Daoy (cell line): ENCODE data around the gene PPP1R12B. TPM values are rescaled to one million over a fixed set of nuclear protein-coding genes. Genes with fewer than 3 reads are reported as not detected.
"Not testable (repeated sequence)": the region's sequence is repeated elsewhere in the genome, so short reads cannot be mapped to it uniquely, and the experiment has no call there.

Experiments used
- DNase-seq: peaks from one replicate; pipeline ENCODE4 v3.0.0-alpha.2; 2015; ENCODE audit warnings: low read depth
- total RNA-seq: library from RNA; depleted of rRNA; stranded (reverse); fragments of >200 nt; shearing (Covaris generic); gene quantifications from 2 replicates; pipeline ENCODE4 v1.2.3, GENCODE V29; 2014

Gene PPP1R12B
- total RNA-seq, 1 experiment from 2014 or later: 12.5 TPM

DNA sequence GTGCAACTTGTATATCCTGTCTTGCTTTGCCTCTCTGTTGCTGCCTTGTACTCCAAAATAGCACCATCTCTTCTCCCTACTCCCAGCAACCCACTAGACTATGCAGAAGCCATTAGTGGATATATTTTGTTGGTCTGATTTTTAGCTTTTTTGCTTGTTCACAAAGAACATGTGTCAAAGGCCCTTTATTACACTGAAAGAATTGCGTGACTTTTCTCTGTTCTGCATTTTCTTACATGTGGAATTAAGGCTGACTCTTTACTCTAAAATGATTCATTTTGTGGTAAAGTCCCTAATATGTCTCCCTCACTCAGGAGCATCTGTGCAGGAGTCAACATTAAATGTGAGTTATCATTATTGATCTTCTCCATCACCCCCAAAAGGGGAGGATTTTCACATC, 182.2 kb downstream of the PPP1R12B start:
- DNase-seq: not testable (repeated sequence)

DNA sequence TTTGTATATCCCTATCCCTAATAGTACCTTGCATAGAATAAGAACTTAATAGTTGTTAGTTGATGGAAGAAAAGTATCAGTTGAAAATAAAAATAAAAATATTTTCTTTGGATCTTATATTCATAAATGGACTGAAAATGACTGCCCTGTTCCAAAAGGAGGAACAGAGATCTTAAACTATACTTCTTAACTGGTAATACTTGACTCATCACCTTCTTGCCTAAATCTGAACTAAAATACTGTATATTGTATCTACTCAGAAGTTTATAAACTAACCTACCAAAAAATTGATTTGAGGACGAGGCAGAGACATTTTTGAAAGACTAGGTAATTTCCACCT, 182.9 kb downstream of the PPP1R12B start:
- no peak for DNase-seq

DNA sequence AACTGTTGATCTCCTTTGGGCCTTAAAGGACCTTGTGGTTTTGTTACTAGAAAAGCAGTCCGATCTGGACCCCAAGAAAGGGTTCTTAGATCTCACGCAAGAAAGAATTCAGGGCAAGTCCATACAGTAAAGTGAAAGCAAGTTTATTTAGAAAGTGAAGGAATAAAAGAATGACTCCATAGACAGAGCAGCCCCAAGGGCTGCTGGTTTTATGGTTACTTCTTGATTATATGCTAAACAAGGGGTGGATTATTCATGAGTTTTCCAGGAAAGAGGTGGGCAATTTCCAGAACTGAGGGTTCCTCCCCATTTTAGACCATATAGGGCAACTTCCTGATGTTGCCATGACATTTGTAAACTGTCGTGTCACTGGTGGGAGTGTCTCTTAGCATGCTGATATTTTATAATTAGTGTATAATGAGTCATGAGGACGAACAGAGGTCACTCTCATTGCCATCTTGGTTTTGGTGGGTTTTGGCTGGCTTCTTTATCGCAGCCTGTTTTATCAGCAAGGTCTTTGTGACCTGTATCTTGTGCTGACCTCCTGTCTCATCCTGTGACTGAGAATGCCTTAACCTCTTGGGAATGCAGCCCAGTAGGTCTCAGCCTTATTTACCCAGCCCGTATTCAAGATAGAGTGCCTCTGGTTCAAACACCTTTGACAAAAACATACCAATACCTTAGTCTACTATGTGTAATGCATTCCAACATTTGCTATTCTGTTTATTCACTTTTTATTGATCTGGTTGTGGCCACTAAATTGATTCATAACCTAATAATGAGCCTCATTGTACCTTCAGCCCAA, 183.5 kb downstream of the PPP1R12B start:
- DNase-seq: peak; percentile 53

DNA sequence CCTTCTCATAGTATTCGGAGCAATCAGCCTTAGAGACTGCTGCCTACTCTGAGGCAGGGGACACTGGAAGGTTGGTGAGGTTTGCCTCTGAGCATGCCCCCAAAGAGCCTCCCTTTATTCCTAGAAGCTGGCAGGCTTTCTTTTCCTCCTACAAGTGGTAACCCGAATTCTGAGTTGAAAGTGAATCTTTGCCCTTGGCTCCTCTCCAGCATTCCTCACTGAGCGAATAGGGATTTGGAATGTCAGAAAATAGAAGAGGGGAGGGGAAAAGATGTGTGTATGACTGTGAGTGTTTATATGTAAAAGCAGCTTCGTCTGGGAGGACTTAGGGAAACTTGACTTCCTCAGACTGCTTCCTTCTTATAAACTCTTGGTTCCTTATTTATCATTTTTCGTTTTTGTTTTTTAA, 190.7 kb downstream of the PPP1R12B start:
- DNase-seq: peak; percentile 48

DNA sequence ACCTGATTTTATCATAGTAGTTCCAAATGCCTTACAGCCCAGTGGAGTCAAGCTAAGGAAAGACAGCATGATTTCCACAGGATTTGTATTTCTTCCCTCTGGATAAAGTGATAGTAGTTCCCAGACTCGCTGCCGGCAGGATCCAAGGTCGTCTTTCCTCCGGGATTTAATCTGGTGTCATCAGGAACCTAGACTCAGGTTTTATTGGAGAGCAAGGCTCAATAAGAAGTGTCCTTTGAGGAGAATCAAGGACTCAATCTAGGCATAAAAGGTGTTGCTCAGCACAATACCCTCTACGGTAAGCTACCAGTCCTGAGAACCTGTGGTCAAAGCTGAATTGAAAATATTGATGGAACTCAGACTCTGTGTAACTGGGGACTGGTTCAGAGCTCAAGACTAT, 191.1 kb downstream of the PPP1R12B start:
- not testable (repeated sequence) for DNase-seq

DNA sequence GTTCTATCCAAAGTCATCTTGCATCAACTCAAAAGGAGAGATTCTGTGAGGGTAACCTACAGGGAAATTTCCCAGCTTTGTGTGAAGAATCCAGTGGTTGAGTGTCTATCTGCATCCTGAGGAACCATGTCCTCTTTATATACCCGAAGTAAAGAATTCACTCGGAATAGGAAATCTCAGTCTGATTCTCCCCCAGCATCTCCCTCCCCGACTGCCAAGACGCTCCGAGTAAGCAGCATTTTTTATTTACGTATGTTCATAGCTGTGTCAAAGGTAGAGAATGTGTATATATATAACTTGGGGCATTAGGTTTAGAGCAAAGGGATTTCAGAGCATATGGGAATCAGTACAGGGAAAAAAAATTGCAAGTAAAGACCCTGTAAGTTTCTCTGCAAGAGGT, 191.5 kb downstream of the PPP1R12B start:
- no peak for DNase-seq

DNA sequence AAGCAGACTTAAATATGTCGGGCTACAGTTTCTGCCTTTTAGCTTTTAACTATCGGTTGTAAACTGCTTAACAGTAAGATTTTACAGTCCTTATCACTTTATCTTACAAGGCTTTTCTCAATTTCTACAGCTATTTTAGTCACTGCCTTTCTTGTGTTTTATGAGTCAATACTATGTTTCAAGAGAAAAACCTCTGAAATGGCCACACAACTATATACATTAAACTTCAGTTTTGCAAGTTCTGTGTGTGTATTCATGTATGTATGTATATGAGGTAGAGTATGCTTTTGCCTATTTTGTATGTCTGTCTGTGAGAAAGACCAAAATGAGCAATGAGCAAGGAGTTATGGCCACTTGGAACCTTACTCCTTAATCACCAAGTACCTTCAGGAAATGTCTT, 191.9 kb downstream of the PPP1R12B start:
- no peak for DNase-seq

DNA sequence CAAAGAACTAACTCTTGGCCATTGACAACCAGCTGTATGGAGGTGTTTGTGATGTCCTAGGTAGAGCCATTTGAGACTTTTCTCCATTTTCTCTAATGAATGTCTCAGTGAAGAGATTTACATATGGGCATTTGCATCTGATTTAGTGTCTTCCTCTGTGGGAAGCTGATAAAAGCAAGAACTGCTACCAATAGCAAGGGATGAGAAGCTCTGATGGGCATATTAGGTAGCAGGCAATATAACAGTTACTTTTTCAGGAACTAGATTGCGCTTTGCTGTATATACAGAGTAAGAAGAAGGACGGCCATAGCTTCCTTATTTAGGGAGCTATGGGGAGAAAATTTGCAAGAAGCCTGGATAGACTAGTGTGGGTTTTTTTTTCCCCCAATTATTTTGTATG, 192.4 kb downstream of the PPP1R12B start:
- DNase-seq: not testable (repeated sequence)

DNA sequence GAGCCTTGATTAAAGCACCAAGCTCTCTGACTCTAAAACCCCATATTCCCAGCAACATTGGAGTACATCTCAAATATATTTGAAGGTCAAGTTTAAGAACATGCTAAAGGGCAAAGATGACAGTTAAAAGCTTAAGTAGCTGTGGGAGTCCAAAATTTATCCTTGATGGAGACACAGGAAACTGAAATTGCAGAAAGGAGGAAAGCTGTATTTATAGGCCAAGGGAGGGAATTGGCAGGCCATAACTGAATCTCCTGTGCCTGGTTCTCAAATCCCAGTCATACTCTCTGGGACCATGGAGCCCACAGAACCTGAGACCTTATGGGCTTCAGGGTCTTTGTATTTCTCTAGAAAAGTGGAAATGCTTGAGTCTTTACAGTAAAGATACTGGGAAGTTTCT, 193.9 kb downstream of the PPP1R12B start:
- not testable (repeated sequence) for DNase-seq

DNA sequence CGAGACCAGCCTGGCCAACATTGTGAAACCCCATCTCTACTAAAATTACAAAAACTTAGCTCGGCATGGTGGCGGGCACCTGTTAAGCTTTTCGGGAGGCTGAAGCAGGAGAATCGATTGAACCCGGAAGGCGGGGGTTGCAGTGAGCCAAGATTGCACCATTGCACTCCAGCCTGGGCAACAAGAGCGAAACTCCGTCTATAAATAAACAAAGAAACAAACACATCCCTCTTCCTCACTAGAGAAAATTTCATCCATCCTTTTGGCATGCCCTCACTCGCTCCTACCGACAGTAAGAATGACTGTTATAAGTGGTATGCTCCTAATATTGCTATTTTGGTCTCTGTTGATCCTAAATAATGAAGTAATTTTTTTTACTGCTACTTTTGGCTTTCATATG, 195.0 kb downstream of the PPP1R12B start:
- DNase-seq: not testable (repeated sequence)

DNA sequence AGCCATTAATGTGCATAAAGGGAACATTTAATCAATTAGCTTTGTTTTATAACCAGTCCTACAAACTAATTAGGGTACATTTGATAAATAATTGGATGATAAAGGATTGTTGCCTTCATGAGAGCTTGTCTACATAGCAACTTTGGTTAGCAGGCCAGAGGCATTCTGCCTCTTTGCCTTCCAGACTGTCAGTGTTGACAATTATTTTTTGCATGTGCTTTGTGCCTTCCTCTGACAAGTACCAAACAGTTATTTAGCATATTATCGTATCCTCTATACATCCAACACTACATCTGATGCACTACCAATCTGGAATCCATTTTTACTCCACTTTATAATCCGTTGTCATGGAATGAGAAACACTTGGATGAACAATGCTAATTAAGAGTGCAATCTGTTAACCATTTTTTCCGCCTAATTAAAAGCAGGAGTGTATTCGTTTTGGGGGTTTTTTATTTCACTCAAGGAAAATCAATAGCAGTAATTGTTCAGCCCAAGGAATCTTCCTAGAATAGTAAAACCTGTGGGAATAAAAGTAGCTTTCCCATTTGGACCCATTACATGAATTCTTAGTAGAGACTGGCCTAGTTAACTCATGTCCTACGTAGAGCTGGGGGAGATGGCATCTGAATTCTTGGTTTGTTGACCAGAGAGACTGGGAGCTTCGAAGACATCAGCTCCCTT, 196.4 kb downstream of the PPP1R12B start:
- DNase-seq: not testable (repeated sequence)

DNA sequence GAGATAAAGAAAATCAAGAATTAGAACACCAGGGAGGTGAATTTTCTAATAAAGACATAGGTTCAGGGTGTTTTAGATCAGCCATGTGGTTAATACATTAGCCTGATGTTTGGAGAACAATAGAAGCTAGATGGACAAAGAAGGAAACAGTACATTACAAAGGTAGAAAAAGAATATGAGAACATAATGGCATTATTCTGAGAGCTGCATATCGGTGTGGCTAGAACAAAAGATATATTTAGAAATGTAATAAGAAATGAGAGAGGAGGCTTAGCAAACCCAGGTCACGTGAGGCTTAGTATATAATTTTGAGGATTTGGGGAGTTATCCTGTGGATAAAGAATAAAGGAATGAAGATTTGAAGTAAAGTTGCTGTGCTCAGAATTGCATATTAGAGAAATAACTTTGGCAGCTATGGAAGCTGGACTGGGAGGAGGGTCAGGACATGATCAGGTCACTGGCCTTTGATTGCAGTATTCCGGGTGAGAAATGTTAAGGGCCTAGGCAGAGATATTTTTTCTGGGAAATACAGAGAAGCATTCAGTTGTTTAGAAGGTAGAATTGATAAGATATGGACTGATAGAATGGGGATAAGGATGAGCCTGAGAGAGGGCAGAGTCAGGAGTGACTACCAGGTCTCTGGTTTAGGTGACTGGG, 197.3 kb downstream of the PPP1R12B start:
- DNase-seq: not testable (repeated sequence)

DNA sequence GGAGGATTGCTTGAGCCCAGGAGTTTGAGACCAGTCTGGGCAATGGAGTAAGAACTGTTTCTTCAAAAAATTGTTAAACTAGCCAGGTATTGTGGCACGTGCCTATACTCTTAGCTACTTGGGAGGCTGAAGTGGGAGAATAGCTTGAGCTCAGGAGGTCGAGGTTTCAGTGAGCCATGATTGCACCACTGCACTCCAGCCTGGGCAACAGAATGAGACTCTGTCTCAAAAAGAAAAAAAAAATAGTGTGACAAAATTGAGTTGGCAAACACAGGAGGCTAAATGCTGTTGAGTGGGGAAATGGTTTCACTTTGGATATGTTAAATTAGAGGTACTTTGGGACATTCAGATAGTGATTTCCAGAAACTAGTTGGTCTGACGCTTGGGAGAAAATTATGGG, 197.9 kb downstream of the PPP1R12B start:
- DNase-seq: not testable (repeated sequence)

DNA sequence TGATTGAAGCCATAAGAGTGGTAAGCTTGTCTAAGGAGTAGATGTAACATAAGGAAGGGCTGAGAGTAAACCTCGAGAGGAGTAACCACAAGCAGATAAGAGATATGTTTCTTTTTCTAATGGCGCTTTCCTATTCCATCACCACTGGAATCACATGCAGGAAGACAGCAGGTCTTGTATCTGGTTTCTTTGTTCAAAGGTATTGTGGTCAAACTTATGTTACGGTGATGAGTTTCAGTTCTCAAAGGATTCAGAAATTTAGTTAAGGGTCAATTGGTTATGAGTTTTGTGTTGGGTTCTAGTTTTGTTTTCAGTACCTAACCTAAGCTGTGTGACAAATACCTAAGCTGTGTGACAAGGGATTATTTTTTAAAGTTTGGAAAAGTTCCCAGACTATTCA, 198.3 kb downstream of the PPP1R12B start:
- peak; percentile 25 for DNase-seq

DNA sequence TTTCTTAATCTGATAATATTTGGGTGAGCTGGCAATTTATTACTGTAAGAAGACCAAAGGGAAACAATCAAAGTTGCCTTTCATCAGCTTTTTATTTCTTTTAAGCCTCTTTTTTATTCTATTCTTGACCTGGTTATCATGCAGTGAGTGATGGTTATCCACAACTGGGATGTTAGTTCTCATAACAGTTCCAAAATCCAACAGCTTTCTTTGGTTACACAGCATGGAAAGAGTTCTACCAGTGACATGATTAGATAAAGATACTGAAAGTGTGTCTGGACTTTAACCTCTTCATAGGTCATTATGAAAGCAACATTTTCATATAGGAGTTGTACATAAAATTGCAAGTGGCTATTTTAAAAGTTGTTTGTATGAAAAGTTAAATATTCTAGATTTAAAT, 198.7 kb downstream of the PPP1R12B start:
- no peak for DNase-seq

DNA sequence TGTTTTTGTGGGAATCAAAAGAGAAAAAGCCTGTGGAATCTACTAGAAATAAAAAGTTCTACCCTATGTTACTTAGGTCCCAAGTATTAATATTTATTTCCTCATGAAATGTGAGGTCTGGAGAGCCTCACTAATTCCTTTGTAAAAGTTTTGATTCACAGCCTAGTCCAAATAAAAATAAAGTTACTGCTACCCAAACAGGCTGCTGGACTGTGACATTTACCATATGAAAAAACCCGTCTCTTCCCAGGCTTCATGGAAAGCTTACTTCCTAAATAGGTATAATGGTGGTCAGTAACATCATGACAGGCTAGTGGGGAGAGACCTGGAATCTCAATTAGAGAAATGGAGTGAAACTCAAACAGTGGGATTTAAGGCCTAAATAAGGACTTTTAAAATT, 201.6 kb downstream of the PPP1R12B start:
- not testable (repeated sequence) for DNase-seq

DNA sequence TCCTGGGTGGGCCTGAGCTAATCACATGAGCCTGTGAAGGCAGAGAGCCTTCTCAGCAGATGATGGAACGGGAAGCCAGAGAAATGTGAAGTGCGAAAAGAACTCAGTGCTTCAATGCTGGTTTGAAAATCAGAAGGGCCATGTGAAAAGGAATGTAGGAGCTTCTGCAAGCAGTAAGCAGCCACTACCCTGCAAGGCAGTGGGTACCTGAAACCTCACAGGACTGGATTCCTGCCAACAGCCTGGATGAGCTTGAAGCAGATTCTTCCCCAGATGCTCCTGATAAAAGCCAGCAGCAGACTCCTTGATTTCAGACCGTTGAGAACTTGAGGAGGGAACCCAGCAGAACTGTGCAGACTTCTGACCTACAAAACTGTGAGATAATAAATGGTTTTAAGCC, 203.2 kb downstream of the PPP1R12B start:
- DNase-seq: peak; percentile 20

DNA sequence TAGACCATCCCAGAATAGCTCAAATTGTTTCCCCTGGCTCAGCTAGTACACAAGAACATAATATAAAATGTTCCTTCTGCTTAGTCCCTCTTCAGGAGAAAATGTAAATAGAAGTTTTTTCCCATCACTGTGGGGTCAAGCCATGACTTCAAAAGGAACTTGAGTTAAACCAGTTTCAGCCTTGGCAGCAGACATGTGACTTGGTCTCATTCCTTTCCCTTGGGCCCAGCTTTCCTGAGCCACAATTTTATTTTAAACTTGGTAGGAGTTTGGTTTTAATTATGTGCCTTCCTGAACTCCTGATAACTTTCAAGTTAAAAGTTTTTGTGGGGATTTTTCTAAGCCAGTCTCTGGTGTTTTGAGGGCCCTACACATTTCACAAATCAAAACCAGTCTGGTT, 204.1 kb downstream of the PPP1R12B start:
- DNase-seq: not testable (repeated sequence)

DNA sequence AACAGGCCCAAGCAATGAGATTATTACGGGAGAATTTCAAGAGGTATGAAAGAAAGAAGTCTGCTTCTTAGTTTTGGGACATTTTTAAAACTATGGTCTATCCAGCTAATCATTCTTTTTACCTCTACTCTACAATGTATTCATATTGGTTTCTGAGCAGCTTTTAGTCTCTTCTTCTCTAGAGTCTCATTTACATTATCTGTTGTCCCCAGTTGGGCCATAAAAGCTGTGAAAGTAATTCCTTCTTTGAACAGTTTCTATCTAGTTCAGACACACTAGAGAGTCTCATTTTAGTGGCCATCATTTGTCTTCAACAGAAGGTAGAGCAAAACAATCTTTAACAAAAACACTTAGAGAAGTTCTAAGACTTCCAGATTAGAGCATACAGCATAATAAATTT, 204.6 kb downstream of the PPP1R12B start:
- DNase-seq: not testable (repeated sequence)

DNA sequence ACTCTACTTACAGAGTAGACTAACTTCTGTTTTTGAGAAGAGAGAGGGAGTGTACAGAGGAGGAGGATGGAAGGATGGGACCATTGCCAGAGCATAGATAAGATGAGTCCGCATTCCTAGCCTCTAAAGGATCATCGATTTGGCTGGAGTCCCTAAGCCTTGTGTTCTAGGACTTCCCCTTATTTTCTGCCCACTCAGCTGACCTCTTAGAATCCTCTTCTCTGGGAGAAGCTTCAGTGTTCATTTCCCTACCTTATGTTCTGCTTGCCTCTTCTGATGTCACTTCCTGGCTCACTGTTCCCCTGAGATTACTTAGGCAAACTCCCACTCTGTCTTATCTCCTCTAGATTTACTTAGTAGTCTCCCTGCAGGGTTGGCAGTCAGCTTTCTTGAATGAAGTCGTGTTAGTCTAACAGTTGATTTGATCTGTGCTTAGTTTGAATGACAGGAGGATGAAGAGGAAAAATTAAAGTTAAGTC, 205.1 kb downstream of the PPP1R12B start:
- peak; percentile 27 for DNase-seq

DNA sequence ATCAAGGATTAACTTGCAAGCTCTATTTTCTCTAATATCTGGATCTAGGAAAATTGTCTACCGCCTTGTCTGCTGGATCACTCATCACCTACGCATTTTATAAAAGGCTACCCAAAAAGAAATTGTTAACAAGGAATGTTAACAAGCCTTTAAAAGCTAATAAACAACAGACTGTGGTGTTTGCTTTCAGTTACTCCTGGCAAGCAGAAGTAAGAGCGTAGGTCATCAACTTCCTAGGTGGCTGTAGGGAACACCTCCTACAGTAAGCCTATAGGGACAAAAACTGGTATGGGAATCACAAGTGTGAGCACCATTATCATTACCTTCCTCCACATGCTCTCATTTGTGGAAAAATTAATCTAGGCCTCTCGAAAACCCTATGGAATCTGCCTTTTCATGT, 206.1 kb downstream of the PPP1R12B start:
- not testable (repeated sequence) for DNase-seq

DNA sequence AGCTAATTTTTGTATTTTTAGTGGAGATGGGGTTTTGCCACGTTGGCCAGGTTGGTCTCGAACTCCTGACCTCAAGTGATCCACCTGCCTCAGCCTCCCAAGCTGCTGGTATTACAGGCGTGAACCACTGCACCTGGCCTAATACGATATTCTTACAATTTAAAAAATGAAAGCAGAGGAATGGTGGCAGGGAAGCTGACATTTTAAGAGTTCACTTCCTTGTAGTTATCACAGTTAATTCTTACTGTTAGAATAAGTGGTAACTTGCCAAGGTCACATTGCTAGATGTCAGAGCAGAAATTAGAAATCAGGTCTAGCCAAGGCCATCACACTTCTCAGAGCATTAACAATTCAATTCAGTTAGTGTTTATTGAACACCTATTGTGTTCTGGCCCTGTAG, 207.5 kb downstream of the PPP1R12B start:
- not testable (repeated sequence) for DNase-seq

DNA sequence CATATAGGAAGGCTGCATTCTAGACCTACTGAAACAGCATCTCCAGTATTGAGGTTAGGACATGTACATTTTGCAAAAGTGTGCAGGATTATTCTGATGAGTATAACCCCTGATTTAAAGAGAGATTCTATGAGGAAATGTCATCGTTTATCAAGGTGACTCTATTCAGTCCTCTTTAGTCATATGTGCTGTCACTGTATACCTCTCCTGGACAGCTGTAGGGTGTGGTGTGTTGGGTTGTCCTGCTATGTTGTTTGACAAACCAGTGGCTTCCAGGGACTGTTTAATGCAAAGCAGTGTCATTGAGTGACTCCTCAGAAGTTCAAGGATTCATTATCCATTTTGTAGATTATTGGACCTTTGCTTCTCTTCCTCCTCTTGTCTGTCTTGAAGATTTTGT, 209.2 kb downstream of the PPP1R12B start:
- DNase-seq: not testable (repeated sequence)
